Activated CD4-positive, alpha-beta T cell treated with anti-CD3 and anti-CD28 coated beads, Interleukin-2, Interleukin-6, amounts not matched to agents 100 ng/mL and 50 ng/mL, durations not matched to agents 16 hours and 8 hours (primary cell): ENCODE measurements around the gene TTLL7.
A peak's percentile ranks its signal among the peaks of the same experiment; 100 is the strongest.

ENCODE experiments used
- DNase-seq: peaks from one replicate; pipeline ENCODE4 v3.0.0-alpha.2; 2020

The TTLL7 gene

DNA sequence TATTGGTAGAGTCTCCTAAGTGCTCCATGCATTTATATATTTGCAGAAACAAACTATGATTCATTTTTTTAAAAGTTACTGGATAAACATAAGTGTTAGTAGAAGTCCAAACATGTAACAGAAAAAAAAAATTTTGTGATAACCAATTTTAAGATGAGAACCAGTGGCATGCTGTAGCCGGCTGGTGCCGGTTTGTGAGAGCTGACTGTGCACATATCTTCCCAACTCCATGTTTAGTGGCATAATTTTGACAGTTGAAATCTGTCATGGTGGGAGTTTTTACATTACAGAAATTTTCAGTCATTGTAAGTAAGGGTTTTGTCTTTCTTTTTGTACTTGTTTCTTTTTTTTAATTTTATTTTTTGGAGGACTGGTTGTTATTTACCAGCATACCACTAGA is 141.2 kb downstream of the TTLL7 start:
- no peak for DNase-seq

DNA sequence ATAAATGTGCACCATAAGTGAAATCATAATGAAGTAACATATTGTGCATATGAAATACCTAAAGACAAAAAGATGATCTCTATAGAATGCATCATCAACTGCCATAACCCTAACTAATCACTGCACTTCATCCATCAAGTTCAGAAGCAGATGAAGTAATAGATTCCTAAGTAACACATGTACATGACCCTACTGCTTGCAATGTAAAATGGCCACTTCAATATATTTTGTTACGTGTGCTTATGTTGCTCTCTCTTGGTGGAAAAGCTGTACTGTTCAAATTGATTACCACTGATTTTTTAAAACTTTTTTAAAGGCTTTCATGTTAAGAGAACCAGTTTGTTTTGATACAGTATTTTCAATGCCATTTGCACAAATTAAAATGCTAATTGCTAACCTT is 141.8 kb downstream of the TTLL7 start:
- no peak for DNase-seq

DNA sequence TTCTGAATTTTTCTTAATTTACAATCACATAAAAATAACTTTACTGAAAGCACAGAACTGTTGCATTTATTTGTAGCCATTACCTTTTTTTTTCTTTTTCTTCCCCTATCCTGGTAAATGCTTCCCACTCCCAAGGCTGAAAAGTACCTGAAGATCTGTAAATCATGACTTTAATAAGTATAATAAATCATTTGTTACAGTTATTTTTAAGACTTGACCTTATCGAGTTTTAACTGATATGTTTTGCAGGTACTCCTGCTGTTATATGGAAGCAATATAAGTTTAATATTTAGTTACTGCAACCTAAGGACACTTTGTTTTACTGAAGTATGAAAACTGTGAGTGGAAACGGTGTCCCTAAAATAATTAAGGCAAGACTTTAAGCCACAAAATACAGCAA is 142.6 kb downstream of the TTLL7 start:
- no peak for DNase-seq

DNA sequence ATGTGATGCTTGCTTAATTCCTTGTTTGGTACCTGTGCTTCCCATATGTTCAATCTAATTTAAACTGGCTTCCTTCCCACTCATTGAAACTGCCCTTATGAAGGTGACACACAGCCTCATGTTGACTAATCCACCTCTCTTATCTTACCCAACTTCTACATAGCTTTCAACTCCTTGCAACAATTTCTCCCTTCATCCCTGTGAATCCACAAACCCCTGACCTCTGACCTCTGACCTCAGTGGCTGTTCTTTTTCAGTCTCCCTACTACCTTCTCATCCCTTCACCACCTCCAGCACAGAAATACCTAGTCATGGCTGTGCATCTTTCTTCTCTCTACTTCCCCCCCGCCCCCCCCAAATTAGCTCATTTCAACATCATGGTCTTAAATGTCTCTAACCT is 144.5 kb downstream of the TTLL7 start:
- no peak for DNase-seq

DNA sequence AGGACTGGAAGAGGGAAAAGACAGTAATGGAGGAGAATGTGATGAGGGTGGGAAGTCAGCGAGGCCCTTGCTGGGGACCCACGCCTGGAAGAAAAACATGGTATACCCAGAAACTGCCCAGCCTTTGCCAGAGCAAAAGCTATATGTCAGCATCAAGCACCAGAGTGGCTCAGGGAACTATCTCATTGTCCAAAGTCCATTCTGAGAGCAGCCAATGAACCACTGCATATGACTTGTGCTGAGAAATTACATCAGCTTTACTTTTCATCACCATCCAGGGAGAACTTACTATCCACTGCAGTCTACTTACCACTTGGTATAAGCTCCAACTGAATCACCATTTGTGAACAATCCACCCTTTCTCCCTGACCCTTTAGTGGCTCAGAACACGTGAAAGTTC is 148.1 kb downstream of the TTLL7 start:
- no peak for DNase-seq

DNA sequence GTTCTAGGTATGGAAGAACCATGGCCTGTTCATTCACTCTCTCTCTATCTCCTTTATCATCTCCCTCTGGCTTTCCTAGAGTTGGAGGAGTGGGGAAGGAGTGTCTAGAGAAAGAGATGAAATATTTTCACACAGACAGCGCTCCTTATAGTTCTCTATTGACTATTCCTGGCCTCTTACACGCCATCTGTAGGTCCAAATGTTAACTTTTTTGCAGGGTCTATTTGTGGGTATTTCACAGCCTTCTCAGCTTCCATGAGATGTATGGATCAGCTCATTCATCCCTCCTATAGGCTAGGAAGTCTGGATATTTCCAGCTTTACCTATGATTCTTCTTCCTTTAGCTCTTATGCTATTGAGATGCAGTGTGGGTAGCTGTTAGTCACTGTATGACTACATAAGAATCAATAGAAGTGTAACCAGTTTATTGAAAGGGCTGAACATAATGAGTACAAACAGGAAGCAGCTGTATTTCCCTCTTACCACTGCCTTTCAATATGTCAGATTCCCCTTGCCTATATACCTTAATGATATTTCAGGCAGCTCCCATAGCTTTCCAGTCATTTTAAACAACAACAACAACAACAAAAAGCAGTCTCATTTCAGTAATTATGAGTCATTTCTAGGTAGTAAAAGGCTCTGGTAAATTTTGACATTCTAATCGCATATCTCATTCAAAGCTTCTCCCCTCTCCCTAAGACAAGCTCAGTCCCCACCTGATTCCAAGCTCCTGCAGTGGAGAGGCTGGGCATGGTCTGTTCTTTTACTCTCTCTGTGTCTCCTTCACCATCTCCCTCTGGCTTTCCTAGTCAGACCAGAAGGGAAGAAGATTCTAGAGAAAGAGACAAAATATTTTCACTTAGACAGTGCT is 149.5 kb downstream of the TTLL7 start:
- peak; percentile 28 for DNase-seq

DNA sequence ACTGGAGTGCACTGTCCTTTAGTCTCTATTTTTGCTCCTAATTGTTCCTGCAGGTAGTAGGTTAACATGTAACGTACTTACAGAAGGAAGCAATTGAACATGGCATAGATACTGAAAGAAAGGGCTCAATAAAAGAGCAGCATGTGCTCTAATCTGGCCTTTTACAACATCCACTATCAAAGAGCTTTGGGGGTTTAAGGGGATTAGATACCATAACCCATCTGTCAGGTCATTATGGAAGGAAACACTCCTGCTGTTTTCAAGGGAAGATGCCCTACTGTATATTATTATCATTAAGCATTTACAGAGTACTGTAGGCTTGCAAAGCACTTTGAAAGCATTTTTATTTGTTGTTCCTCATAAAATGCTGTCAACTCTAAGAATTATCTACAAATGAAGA is 152.8 kb downstream of the TTLL7 start:
- DNase-seq: no peak

- no peak for DNase-seq
Measured at GRCh38 chr1:83845437-83846071, 153.4 kb downstream of the TTLL7 start.

- no peak for DNase-seq
Measured at GRCh38 chr1:83844546-83844945, 154.4 kb downstream of the TTLL7 start.

- DNase-seq: no peak
Measured at GRCh38 chr1:83839566-83840173, 159.3 kb downstream of the TTLL7 start.

DNA sequence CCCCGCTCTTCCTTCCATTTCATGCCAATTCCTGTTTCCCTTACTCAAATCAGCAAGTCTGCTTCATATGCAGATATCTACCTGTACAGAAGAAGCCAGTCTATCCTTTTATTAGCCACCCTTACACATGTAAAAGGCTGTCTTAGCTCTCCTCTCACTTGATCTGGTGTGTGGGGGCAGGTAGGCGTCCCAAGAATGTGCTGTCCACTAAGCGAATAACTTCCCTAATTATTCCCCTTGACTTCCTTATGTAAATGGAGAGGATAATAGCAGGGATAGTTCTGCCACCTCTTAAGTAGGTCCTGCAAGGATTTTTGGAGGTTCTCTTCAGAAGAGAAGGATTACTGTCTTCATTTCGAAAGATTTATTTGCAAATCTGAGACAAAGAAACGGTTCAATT is 160.4 kb downstream of the TTLL7 start:
- no peak for DNase-seq

- no peak for DNase-seq
Measured at GRCh38 chr1:83836543-83836942, 162.4 kb downstream of the TTLL7 start.

- DNase-seq: no peak
Measured at GRCh38 chr1:83834621-83835264, 164.2 kb downstream of the TTLL7 start.

DNA sequence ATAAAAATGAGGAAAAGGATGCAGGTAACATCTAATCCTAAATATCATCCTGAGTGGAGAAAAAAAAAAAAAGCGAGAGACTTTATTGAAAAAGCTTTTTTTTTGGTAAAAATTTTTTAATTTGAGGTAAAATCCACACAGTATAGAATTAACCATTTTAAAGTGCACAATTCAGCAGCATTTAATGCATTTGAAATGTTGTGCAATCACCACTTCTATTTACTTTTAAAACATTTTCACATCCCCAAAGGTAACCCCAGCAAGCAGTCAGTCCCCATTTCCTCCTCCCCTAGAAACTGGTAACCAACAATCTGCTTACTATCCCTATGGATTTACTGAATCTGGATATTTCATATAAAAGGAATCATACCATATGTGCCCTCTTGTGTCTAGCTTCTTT is 166.7 kb downstream of the TTLL7 start:
- DNase-seq: no peak

GRCh38 chr1:83829106-83829505 is 169.8 kb downstream of the TTLL7 start:
- no peak for DNase-seq

DNA sequence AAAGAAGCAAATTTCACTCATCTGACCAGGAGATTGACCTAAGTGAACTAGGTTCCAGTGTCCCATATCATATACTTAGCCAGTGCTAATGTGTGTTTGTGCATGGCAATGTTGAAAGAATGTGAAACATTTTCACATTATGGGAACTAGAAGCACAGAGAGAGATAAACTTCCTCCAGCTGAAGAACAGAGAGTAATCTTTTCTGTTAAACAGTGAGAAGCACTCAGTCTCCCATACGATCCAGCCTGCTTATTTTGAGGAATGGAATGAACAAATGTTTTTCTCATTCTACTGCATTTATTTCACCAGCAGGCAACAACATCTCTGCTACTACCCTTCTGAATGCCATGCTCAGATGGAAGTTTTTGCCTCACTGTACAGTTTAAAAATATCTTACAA is 170.5 kb downstream of the TTLL7 start:
- no peak for DNase-seq

DNA sequence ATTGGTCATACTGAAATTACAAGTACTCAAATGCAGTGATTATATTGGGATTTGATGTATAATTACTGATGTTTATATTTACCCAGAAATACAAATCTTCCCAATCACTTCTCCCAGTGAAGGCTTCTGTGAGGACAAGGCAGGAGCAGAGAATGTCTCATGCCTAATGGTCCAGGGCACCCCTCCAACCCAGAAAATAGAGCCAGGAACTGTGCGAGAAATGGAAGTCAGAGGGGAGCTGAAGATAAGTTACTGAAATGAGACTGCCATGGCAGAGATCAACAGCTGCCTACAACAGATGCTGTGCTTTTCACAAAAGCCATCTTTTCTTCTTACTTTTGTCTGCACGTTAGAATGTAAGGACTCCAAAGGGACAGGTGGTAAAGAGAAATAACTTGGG is 171.2 kb downstream of the TTLL7 start:
- DNase-seq: no peak

DNA sequence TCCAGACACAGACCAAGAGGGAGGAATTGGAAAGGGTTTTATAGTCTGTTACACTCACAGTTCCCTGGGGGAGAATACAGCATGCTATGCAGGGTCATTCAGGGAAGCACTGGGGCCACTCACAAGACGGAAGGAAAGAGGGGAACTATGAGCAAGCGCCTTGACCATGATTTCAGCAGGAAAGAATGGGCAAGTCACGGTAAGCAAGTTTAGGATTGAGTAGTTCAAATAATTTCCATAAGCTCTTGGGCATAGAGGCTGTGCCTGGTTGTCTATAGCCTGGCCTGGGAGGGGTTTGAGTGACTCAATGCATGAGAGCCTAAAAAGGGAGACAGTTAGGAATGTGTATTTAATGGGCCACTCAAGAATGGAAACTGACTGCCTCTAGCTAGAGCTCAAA is 176.7 kb downstream of the TTLL7 start:
- no peak for DNase-seq

DNA sequence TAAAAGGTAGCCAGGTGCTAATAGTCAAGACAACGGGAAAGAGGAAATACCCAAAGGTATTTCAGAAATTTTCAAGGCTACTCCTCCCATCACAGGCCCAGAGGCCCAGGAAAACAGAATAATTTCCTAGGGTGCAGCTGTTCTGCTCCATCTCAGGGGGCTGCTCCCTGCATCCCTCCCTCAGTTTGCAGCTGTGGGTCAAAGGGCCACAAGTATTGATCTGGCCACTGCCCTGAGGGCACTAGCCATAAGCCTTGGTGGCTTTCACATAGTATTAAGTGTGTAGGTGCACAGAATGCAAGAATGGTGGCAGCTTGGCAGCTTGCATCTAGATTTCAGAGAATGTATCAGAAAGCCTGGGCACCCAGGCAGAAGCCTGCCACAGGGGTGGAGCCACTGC is 179.5 kb downstream of the TTLL7 start:
- DNase-seq: no peak

- no peak for DNase-seq
Measured at GRCh38 chr1:83818916-83819315, 180.0 kb downstream of the TTLL7 start.

GRCh38 chr1:83816836-83817235 is 182.1 kb downstream of the TTLL7 start:
- no peak for DNase-seq

GRCh38 chr1:83815330-83815729 is 183.6 kb downstream of the TTLL7 start:
- DNase-seq: no peak
